Measurements from ENCODE around the gene TENM3.

- no peak for TF ChIP-seq EZH2 (IDR thresholded peaks at IDR 0.05)
- TF ChIP-seq FOXP2 (optimal IDR thresholded peaks at IDR 0.05; ENCODE audit: control extremely low read depth, extremely low read length, insufficient read depth): no peak
- no peak for TF ChIP-seq POLR2AphosphoS5 (IDR thresholded peaks at IDR 0.05; ENCODE audit: borderline replicate concordance, low read depth, low read length)
These were observed 505.7 kb downstream of the TENM3 start for GRCh38 chr4:182748949-182749348.
